Epithelial cell of esophagus (primary cell): Measurements from ENCODE around the gene GTF2H3.

Experiments used
- DNase-seq: peaks from one replicate; pipeline ENCODE4 v3.0.0; 2010; ENCODE audit warnings: low read depth
- H3K4me3 ChIP-seq: 2 replicates; pipeline ENCODE4 v1.5.1; 2011; ENCODE audit warnings: mild to moderate bottlenecking, low read length, control low read depth
- CTCF ChIP-seq: IDR thresholded peaks from 2 replicates; pipeline ENCODE4 v1.5.1; 2011; ENCODE audit warnings: low read depth, mild to moderate bottlenecking, low read length, control low read depth, inconsistent platforms; ENCODE audit not compliant: insufficient read depth; ENCODE audit errors: missing control alignments

The GTF2H3 gene

GRCh38 chr12:123659996-123660727 lies 26.5 kb downstream of the GTF2H3 start:
- no peak for TF ChIP-seq CTCF
- H3K4me3 ChIP-seq, result no peak overlapping the region
- peak; percentile 90 for DNase-seq

GRCh38 chr12:123667771-123668170 lies 34.1 kb downstream of the GTF2H3 start:
- H3K4me3 ChIP-seq, result no peak overlapping the region
- no peak for TF ChIP-seq CTCF
- DNase-seq, result peak; percentile 54

DNA sequence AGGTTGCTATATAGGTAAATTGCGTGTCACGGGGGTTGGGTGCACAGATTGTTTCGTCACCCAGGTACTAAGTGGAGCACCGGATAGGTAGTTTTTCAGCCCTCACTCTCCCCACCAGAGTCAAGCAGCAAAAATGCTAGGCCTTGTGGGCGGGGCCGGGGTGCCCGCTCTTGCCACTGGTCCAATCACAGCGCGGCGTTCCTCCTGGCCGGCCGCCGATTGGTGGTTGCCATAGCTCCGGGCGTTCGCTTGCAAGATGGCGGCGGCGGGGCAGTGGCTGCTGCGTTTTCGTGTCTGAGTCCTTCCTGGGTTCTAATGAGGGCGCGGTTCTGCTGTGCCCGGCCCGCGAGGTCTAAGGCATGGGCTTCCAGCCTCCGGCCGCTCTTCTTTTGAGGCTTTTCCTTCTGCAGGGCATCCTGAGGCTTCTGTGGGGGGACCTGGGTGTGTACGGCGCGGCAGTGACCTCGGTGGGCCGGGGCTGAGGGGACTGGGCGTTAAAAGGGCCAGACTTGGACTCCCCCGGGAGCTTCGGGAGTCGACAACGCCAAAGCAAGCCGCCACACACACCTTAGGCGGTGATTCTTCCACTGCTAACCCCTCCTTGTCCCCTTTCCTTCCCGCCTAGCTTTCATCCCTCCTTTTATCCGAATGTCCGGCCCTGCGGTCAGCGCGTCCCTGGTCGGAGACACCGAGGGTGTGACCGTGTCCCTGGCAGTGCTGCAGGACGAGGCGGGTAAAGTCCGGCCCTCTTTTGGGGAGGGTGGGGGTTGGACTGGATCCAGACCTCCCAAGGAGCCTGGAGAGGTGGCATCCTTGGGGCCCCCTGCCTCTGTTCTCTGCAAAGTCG lies 37.5 kb downstream of the GTF2H3 start, which contains the start of gene TCTN2:
TCTN2 (plus strand) TSS at position 232 of the 847 bp plus-strand sequence; CDS start at position 360, 128 bp downstream.
- no peak for TF ChIP-seq CTCF
- peak; percentile 95 for DNase-seq
- H3K4me3 ChIP-seq, result peak within 1 kb of the TSS; percentile 72

DNA sequence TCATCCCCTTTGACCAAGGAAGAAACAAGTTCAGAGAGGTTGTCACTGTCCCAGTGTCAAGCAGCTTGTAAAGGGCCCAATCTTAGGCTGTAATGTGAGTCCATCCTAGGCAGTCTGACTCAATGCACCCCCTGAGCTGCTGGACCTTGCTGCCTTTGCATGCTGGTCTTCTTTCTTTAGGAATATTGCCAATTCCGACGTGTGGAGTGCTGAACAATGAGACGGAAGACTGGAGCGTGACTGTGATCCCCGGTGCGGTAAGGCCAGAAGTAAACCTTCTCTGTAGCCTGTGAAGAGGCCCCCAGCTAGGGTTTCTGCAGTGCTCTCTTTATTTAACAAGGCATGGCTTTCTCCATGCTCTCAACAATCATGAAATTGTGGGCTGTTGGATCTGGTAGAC lies 38.2 kb downstream of the GTF2H3 start:
- TF ChIP-seq CTCF, result no peak
- peak; percentile 7 for DNase-seq
- H3K4me3 ChIP-seq, result peak overlapping the region; percentile 72

- H3K4me3 ChIP-seq, result no peak overlapping the region
- DNase-seq, result no peak
- no peak for TF ChIP-seq CTCF
Measured at GRCh38 chr12:123675436-123675835, 41.8 kb downstream of the GTF2H3 start.

- no peak overlapping the region for H3K4me3 ChIP-seq
- TF ChIP-seq CTCF, result no peak
- DNase-seq, result no peak
Measured at GRCh38 chr12:123676616-123677320, 43.1 kb downstream of the GTF2H3 start.
